Body of pancreas (tissue), 4 donors: Measurements from ENCODE around the gene GSS. TPM values are rescaled to one million over a fixed set of nuclear protein-coding genes. Genes with fewer than 3 reads are reported as not detected.

ENCODE experiments used
- ATAC-seq: fragments of 150-250 bp; one replicate; pipeline ENCODE4 v1.9.1; 2016
- DNase-seq, 4 donors: peaks; one replicate each; pipeline ENCODE4 v3.0.0-alpha.2; 2019
- H3K27ac ChIP-seq, 4 donors: fragments of 200-600 bp; sonication (generic); 1 replicate in 3 of 4; 2 replicates in 1 of 4; pipeline versions ENCODE4 v1.5.1 to v1.6.1; 2016 to 2019; ENCODE audit warnings: mild to moderate bottlenecking in 1 of 4, mixed read lengths in 1 of 4, moderate library complexity in 1 of 4
- H3K27me3 ChIP-seq, 2 donors: fragments of 200-600 bp; sonication (generic); one replicate each; pipeline ENCODE4 v1.6.0; 2016; ENCODE audit warnings: mild to moderate bottlenecking in 1 of 2
- H3K36me3 ChIP-seq, 2 donors: fragments of 200-600 bp; sonication (generic); replicated peaks in 1 of 2; 2 replicates each; pipeline ENCODE4 v1.5.1; 2016; ENCODE audit warnings: low read depth in 2 of 2; ENCODE audit not compliant: insufficient read depth in 1 of 2
- H3K4me1 ChIP-seq: fragments of 200-600 bp; sonication (generic); one replicate; pipeline ENCODE4 v1.6.0; 2016
- H3K4me3 ChIP-seq, 2 donors: fragments of 200-600 bp; sonication (generic); 1 replicate in 1 of 2; 2 replicates in 1 of 2; pipeline ENCODE4 v1.5.1; 2016 to 2019
- H3K9me3 ChIP-seq, 3 donors: fragments of 200-600 bp; sonication (generic); 1 replicate in 2 of 3; 2 replicates in 1 of 3; pipeline ENCODE4 v1.5.1; 2016
- CTCF ChIP-seq, 7 experiments: fragments of 450-650 bp in 4 of 7; fragments of 200-600 bp in 3 of 7; sonication (generic) in 3 of 7; IDR thresholded peaks; one replicate each; pipeline ENCODE4 v1.5.1; 2016 to 2019; ENCODE audit warnings: antibody characterized with exemption in 7 of 7
- POLR2A ChIP-seq, 3 donors: fragments of 450-650 bp; IDR thresholded peaks; one replicate each; pipeline ENCODE4 v1.6.1; 2016; ENCODE audit warnings: antibody characterized with exemption in 3 of 3, mild to moderate bottlenecking in 2 of 3
- WGBS, 2 donors: methylation state at CpG; one replicate each; pipeline ENCODE4 v1.1.5; 2017; 5-methylcytosine and 5-hydroxymethylcytosine counted together
- intact Hi-C: fragments of 100-400 bp; cut with DNase I; formaldehyde crosslinking; loops from one replicate; pipeline ENCODE4 v1.15.1; 2023
- total RNA-seq, 2 donors: library from RNA; depleted of rRNA; stranded (reverse); fragments of >200 nt; gene quantifications; one replicate each; pipeline ENCODE4 v1.1.0, GENCODE V29; 2016

Gene GSS
- total RNA-seq, 2 donors from 2014 or later: 24.6 to 33.0 TPM

- no peak for ATAC-seq
- 30 to 37% methylated on average over 8 to 14 of the region's 14 CpGs for WGBS, 2 donors
- TF ChIP-seq POLR2A (IDR thresholded peaks at IDR 0.05) (no peak), CTCF (IDR thresholded peaks at IDR 0.05) (no peak)
- DNase-seq: no peak
- no peaks in the 10 kb centered on the region for H3K36me3 ChIP-seq
- H3K4me1 ChIP-seq: no peaks in the 10 kb centered on the region
- H3K4me3 ChIP-seq: no peak overlapping the region
- intact Hi-C loops: no loop called here
- H3K27ac ChIP-seq: no peak overlapping the region
- H3K27me3 ChIP-seq: peaks cover 0 to 16% of the 10 kb centered on the region in 2 donors
- no peaks in the 10 kb centered on the region for H3K9me3 ChIP-seq
These were observed 28.6 kb upstream of the GSS start for GRCh38 chr20:34983995-34984735.

GRCh38 chr20:34983089-34983820 is 27.6 kb upstream of the GSS start:
- TF ChIP-seq CTCF (IDR thresholded peaks at IDR 0.05): no peak
- TF ChIP-seq POLR2A (IDR thresholded peaks at IDR 0.05): no peak

GRCh38 chr20:34982270-34983088 is 26.9 kb upstream of the GSS start:
- no peaks in the 10 kb centered on the region for H3K9me3 ChIP-seq
- TF ChIP-seq CTCF (IDR thresholded peaks at IDR 0.05): no peak
- TF ChIP-seq POLR2A (IDR thresholded peaks at IDR 0.05): no peak
- no peak for DNase-seq
- no peaks in the 10 kb centered on the region for H3K4me1 ChIP-seq
- 82 to 85% methylated on average over 21 of the region's 21 CpGs for WGBS, 2 donors
- no peak overlapping the region for H3K27ac ChIP-seq
- H3K36me3 ChIP-seq: no peaks in the 10 kb centered on the region
- intact Hi-C loops: no loop called here
- H3K27me3 ChIP-seq: peaks cover 0 to 16% of the 10 kb centered on the region in 2 donors
- ATAC-seq: no peak
- H3K4me3 ChIP-seq: no peak overlapping the region

More at GRCh38 chr20:34983089-34983820, 27.6 kb upstream of the GSS start:
- intact Hi-C loops: no loop called here
- H3K36me3 ChIP-seq: no peaks in the 10 kb centered on the region
- H3K27ac ChIP-seq: no peak overlapping the region
- DNase-seq (no peak), ATAC-seq (no peak)
- H3K9me3 ChIP-seq: no peaks in the 10 kb centered on the region
- no peak overlapping the region for H3K4me3 ChIP-seq
- H3K27me3 ChIP-seq: peaks cover 0 to 16% of the 10 kb centered on the region in 2 donors
- H3K4me1 ChIP-seq: no peaks in the 10 kb centered on the region
- WGBS, 2 donors: 44 to 53% methylated on average over 5 of the region's 5 CpGs

- Histone ChIP-seq H3K27me3 (peaks cover 0 to 13% of the 10 kb centered on the region in 2 donors), H3K4me1 (no peaks in the 10 kb centered on the region), H3K27ac (no peak overlapping the region), H3K9me3 (no peaks in the 10 kb centered on the region), H3K36me3 (no peaks in the 10 kb centered on the region), H3K4me3 (no peak overlapping the region)
- TF ChIP-seq CTCF (IDR thresholded peaks at IDR 0.05) (no peak), POLR2A (IDR thresholded peaks at IDR 0.05) (no peak)
- ATAC-seq: no peak
- 88 to 89% methylated on average over 22 of the region's 22 CpGs for WGBS, 2 donors
- DNase-seq: no peak
- intact Hi-C loops: no loop called here
These were observed 25.1 kb upstream of the GSS start for GRCh38 chr20:34980543-34981233.
